GM19099 (cell line): ENCODE results near the gene CADM2.

Source experiments
- POLR2A ChIP-seq: IDR thresholded peaks from 3 replicates; pipeline ENCODE4 v1.6.1; 2011; ENCODE audit warnings: low read depth; ENCODE audit not compliant: insufficient read length; ENCODE audit errors: extremely low read depth

Gene CADM2

DNA sequence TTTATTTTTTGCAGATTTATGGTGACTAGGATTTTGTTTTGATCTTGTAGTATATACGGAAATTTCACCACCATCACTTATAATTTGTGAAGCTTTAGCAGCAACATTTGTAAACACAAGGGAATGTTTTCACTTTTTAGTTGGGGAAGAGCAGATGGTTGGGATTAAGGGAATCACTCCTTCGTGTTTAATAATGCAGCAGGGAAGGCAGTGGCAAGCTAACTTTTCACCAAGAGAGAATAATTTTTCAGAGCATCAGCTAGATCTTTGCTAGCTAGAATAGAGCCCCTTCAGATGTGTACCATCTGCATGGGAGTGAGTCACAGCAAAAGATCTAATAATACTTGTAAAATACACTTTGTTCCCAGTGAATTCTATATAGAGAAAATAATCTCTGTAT lies 632.7 kb downstream of the CADM2 start:
- no peak for TF ChIP-seq POLR2A

DNA sequence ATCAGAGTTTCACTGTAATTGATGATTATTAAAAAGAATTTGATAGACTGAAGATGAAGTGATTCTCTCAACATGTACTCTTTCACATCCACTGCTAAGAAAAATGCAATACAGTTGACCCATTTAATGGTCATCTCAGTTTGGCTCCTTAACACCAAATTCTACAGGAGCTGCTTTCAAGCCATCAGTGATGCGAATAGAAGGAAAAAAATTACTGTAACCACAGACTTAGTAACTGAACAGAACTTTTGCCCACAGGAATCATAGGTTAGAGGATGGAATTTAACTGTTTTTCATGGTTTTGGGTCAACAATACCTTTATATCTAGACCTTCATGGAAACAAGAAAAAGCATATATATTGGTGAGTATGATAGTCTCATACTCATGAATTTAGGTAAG lies 633.5 kb downstream of the CADM2 start:
- no peak for TF ChIP-seq POLR2A

DNA sequence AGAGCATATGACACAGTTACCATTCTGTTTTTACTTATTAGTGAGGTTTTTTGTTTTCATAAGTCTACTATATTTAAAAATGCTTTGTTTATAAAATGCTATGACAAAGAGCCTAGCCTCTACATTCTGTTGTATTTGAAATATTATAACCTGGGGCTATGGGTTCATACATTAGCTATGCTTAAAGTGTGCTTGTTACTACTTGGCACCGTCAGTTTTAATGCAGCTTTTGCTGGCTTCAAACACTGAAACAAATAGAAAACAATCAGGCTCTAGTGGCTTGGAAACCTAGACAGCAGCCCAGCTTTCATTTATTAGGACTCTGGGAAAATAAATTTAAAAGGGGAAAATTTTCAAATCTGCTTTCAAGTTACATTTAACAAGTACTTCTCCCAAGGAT lies 635.9 kb downstream of the CADM2 start:
- TF ChIP-seq POLR2A: no peak

DNA sequence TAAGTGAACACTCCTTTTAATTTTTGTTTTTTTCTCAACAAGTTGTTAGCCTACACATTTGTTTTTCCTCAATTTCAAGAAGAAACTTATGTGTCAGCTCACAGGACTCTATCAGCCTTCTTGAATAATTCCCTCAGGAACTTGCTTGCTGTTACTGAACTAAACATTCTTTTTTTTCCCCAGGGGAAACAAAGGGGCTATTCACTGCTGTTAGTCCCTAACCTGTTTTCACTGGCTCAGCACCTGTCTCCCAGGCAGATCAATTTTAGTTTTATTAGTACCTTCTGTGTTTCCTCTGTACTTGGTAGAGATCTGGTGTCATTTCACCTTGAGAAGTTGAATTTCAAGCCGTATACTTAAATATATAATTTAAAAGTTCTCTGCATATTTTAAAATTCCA lies 644.6 kb downstream of the CADM2 start:
- no peak for TF ChIP-seq POLR2A

DNA sequence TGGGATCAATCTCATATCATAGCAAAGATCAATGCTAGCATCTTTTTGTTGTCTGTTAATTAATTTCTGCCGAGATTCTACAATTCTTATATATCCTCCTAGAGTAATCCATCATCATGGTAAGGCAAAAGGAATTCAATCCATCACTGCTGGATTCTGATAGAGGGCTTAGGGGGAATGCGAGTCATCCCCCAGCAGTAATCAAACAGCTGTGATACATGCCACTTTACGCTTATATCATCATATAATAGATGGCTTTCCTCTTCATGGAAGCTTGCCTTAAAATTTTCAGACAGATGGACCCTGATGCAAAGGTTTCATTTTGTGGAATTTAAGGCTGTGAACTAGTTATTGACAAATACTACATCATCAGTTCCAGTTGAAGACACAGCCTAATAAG lies 645.9 kb downstream of the CADM2 start:
- no peak for TF ChIP-seq POLR2A

DNA sequence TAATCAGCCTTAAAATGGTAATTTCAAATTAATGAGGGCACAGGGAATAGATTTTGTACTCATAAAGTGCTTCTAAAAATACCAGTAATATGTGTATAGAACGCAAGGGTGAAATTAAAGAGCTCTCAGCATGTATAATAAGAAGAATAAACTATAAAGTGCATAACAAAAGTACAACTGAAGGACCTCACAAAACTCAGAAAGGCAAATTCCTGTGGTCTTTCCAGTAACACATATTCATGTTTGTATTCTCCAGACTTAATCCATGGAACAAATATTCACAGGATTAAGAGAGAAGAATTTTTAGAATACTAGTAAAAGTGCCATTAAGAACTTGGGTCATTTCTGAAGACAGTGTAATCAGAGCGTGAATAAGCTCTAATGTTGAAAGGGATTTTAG lies 646.3 kb downstream of the CADM2 start:
- no peak for TF ChIP-seq POLR2A

DNA sequence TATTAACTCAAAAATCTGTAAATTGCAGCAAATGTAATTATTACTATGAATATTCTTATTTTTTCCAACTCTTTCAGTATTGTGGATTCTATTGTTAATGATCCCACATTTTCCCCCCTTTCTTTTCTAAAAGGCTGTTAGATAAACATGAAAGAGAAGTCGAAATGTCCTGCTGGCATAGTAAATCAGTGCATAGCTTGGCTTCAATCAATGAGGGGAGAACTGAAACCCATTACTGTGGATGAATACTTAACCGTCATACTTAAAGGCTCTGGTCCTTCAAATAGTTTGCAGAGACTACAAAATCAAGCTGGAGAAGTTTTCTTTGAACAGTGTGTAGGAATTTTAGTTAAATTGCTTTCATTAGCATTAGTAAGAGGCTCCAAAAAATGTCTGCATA lies 667.9 kb downstream of the CADM2 start:
- no peak for TF ChIP-seq POLR2A

DNA sequence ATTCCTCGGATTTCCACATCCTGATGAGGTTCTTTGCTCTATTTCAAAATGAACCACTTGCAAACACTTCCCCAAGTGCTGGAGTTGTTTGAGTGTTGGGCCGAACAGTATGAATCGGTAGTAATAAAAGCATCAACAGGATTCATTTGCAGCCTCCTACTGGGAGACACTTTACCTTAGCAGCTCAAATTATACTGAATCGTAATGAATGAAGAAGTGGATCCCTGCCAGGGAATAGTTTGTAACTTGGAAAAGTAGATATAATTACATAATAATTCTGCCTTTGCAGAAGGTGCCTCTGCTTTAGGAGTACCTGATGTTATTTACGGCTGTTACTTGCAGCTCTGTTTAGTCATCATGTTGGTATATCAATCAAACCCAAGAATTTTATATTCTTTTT lies 669.1 kb downstream of the CADM2 start:
- no peak for TF ChIP-seq POLR2A

DNA sequence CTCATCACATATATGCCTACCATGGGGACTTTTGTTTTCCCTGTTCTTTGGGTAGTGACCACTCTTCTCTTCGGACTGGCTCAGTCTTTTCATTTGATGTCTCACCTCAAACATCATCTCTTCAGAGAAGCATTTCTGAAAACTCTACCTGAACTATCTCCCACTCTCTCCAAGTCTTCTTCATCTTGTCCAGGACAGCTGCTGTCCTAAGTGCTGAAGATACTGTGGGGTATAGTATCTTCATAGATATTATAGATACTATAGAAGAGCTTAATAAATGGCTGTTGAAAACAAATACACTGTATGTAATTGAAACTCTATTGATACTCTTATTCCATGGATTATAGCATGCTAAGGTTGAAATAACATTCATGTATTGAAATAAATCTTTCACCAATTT lies 672.3 kb downstream of the CADM2 start:
- no peak for TF ChIP-seq POLR2A

DNA sequence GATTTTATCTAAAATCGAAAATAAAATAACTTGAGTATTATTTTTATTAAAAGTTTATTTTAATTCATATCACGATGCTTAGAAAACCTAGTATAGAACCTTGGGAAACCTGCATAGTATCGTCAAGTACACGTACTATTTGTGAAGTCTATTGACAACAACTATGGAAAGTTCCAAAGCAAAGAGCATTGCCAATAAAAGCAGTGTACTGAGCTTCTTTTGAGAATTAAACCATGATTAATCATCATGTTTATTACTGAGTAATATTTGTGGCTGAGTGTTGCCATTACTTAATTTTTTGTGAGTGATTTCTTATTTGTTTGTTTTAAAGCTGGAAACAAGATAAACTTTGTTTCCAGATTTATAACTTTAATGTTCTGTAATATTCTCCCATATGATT lies 674.1 kb downstream of the CADM2 start:
- TF ChIP-seq POLR2A: no peak

DNA sequence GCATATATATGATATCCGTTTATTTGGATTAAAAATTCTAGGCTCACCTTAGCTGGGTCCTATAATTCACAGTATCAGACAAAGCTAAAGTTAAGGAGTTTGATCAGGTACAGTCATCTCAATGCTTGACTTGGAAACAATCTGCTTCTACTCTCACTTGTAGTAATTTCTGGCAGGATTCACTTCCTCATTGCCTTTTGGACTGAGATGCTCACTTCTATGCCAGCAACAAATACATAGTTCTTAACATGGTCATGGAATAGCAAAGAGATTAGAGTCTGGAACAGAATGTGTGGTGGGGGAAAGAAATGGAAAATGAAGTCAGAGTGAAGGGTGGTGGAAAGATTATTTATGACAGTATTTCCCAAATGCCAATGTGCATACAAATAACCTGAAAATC lies 693.6 kb downstream of the CADM2 start:
- TF ChIP-seq POLR2A: no peak

DNA sequence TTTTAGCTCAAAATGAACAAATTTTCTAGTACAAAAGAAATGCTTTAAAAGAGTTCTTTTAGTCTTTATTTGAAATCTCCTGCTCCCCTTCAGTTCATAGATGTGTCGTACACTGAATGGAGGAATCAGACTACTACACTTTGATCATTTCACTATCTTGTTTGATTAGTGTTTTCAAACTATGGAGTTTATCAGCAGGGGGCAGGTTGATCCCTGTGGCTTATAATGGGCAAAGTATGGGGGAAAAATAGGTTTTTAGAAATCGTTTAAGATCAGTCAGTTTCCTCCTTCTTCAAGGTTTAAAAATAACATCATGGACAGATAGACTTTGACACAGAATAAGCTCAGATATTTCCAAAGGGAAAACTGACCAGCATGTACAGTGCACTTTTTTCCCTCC lies 701.7 kb downstream of the CADM2 start:
- TF ChIP-seq POLR2A: no peak

DNA sequence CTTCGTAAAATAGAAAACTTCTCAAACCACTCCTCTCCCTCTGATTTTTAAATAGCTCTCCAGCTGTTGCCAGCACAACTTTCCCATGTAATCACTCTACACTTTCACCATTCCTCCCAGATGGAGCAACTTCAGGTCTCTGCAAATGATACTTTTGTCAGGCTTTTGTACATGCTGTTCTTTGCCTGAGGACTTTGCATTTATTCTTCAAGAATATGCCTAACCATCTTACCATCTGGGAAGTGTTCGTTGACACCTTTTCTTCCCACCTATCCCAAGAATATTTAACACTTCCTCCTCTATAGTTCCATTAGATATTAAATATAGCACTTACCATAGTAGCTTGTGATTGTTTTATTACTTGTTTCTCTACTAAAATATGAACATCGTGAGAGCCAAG lies 703.7 kb downstream of the CADM2 start:
- no peak for TF ChIP-seq POLR2A

DNA sequence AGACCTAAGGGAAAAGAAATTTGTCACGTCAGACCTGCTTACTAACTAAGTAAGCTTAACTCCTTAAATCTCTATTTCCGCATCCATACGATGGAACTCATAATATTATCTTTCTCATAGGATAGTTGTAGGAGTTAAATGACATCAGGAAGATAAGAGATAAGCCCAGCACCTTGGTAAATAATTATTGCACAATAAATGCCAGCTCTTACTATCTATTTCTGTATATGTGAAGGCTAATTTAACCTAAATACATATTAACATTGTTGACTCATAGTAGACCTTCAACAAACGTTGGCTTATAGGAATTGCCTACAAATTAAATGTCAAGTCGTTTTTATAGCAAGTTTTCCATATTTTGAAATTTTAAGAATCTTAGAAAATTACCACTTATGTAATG lies 709.0 kb downstream of the CADM2 start:
- no peak for TF ChIP-seq POLR2A

DNA sequence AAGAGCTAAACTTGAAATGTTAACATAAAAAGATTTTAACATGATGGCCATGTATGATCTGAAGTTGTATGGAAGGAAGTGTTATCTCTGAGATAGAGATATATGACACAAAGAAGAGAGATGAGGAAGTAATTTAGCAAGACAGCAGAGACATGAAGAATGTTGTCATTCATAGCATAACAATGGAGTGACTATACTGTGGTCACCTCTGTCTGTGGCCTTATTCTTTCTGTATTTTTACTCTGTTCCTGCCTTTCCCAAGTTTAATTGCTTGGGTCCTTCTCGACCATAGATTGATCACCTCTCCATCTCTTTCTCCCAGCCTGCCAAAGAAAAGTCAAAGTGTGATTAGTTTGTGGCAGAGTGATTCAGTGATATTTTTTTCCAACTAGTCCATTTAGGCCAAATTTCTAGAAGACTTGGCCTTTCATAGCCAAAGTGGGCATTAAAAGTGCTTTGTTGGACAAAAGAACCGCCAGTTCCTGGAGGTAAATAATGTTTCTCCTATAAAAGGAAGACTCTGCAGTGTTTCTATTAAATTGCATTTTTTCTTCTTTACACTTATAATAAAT lies 711.9 kb downstream of the CADM2 start:
- no peak for TF ChIP-seq POLR2A

DNA sequence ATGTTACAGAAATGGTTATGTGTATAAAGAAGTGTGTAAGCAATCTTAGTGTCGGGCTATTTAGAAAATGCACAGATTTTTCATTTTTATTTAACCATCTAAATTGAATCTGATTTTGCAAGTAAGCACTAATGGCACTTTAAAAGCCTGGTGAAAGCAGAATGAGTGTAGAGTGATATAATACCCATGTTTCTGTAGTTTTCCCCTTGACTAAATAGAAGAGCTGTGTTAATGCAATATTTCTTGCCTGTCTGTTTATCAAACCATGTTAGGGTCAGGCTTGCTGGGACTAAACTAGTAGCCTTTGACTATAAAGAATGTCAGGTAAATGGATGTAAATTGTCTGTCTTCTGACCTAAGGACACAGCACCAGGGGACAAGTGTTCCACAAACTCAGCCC lies 714.0 kb downstream of the CADM2 start:
- TF ChIP-seq POLR2A: no peak

DNA sequence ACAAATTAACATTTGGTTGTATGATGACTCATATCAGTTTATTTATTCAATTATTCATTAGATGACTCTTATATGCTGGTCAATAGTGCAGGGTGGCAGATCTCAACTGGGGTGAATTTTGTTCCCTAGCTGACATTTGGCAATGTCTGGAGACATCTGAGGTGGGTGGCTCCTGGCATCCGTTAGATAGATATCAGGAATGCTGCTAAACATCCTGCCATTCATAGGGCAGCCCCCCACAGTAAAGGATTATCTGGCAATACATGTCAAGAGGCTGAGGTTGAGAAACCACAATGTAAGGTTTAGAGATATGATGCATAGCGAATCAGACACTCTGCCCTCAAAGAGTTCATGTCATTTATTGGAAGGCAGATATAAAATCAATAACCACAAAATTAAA lies 719.9 kb downstream of the CADM2 start:
- no peak for TF ChIP-seq POLR2A
